Measurements from ENCODE around the gene GPR180.

Gene GPR180

GRCh38 chr13:94607056-94607455 lies 5.4 kb downstream of the GPR180 start:
- no peak overlapping the region for H3K27ac ChIP-seq
- H3K36me3 ChIP-seq (ENCODE audit: insufficient read depth, low read length) = peaks cover 52% of the 10 kb centered on the region
- no peak for TF ChIP-seq POLR2AphosphoS5 (IDR thresholded peaks at IDR 0.05; ENCODE audit: borderline replicate concordance, low read depth, low read length)
- no peak for TF ChIP-seq EZH2 (IDR thresholded peaks at IDR 0.05)
- no peak for TF ChIP-seq FOXP2 (optimal IDR thresholded peaks at IDR 0.05; ENCODE audit: control extremely low read depth, extremely low read length, insufficient read depth)
- H3K4me3 ChIP-seq = no peak overlapping the region
- no peaks in the 10 kb centered on the region for H3K9me3 ChIP-seq (ENCODE audit: low read depth, low read length)
- no peak overlapping the region for H3K9ac ChIP-seq (ENCODE audit: insufficient read length)
- DNase-seq (ENCODE audit: low read depth, low spot score) = no peak

- Histone ChIP-seq H3K27ac (no peak overlapping the region), H3K9me3 (ENCODE audit: low read depth, low read length) (no peaks in the 10 kb centered on the region), H3K4me3 (no peak overlapping the region), H3K9ac (ENCODE audit: insufficient read length) (no peak overlapping the region), H3K36me3 (ENCODE audit: insufficient read depth, low read length) (peaks cover 60% of the 10 kb centered on the region)
- no peak for DNase-seq (ENCODE audit: low read depth, low spot score)
- TF ChIP-seq FOXP2 (optimal IDR thresholded peaks at IDR 0.05; ENCODE audit: control extremely low read depth, extremely low read length, insufficient read depth) (no peak), EZH2 (IDR thresholded peaks at IDR 0.05) (no peak), POLR2AphosphoS5 (IDR thresholded peaks at IDR 0.05; ENCODE audit: borderline replicate concordance, low read depth, low read length) (no peak)
These were observed 6.3 kb downstream of the GPR180 start for GRCh38 chr13:94607939-94608338.

- no peak for DNase-seq (ENCODE audit: low read depth, low spot score)
- Histone ChIP-seq H3K9me3 (ENCODE audit: low read depth, low read length) (no peaks in the 10 kb centered on the region), H3K27ac (no peak overlapping the region), H3K9ac (ENCODE audit: insufficient read length) (no peak overlapping the region), H3K36me3 (ENCODE audit: insufficient read depth, low read length) (peaks cover 65% of the 10 kb centered on the region), H3K4me3 (no peak overlapping the region)
- TF ChIP-seq EZH2 (IDR thresholded peaks at IDR 0.05) (no peak), FOXP2 (optimal IDR thresholded peaks at IDR 0.05; ENCODE audit: control extremely low read depth, extremely low read length, insufficient read depth) (no peak), POLR2AphosphoS5 (IDR thresholded peaks at IDR 0.05; ENCODE audit: borderline replicate concordance, low read depth, low read length) (no peak)
These were observed 6.9 kb downstream of the GPR180 start for GRCh38 chr13:94608586-94608985.

GRCh38 chr13:94609196-94609595 lies 7.5 kb downstream of the GPR180 start:
- H3K9me3 ChIP-seq (ENCODE audit: low read depth, low read length) = no peaks in the 10 kb centered on the region
- H3K4me3 ChIP-seq = no peak overlapping the region
- no peak for DNase-seq (ENCODE audit: low read depth, low spot score)
- TF ChIP-seq EZH2 (IDR thresholded peaks at IDR 0.05) (no peak), POLR2AphosphoS5 (IDR thresholded peaks at IDR 0.05; ENCODE audit: borderline replicate concordance, low read depth, low read length) (no peak), FOXP2 (optimal IDR thresholded peaks at IDR 0.05; ENCODE audit: control extremely low read depth, extremely low read length, insufficient read depth) (no peak)
- H3K9ac ChIP-seq (ENCODE audit: insufficient read length) = no peak overlapping the region
- peaks cover 69% of the 10 kb centered on the region for H3K36me3 ChIP-seq (ENCODE audit: insufficient read depth, low read length)
- no peak overlapping the region for H3K27ac ChIP-seq

- TF ChIP-seq EZH2 (IDR thresholded peaks at IDR 0.05) = no peak
- TF ChIP-seq FOXP2 (optimal IDR thresholded peaks at IDR 0.05; ENCODE audit: control extremely low read depth, extremely low read length, insufficient read depth) = no peak
- no peak for TF ChIP-seq POLR2AphosphoS5 (IDR thresholded peaks at IDR 0.05; ENCODE audit: borderline replicate concordance, low read depth, low read length)
These were observed 8.8 kb downstream of the GPR180 start for GRCh38 chr13:94610475-94610874.

GRCh38 chr13:94612050-94612449 lies 10.4 kb downstream of the GPR180 start:
- no peak overlapping the region for H3K27ac ChIP-seq
- no peak overlapping the region for H3K9ac ChIP-seq (ENCODE audit: insufficient read length)
- no peak for DNase-seq (ENCODE audit: low read depth, low spot score)
- no peak for TF ChIP-seq EZH2 (IDR thresholded peaks at IDR 0.05)
- no peak for TF ChIP-seq FOXP2 (optimal IDR thresholded peaks at IDR 0.05; ENCODE audit: control extremely low read depth, extremely low read length, insufficient read depth)
- no peak for TF ChIP-seq POLR2AphosphoS5 (IDR thresholded peaks at IDR 0.05; ENCODE audit: borderline replicate concordance, low read depth, low read length)
- peaks cover 54% of the 10 kb centered on the region for H3K36me3 ChIP-seq (ENCODE audit: insufficient read depth, low read length)
- no peak overlapping the region for H3K4me3 ChIP-seq
- no peaks in the 10 kb centered on the region for H3K9me3 ChIP-seq (ENCODE audit: low read depth, low read length)

More at GRCh38 chr13:94610475-94610874, 8.8 kb downstream of the GPR180 start:
- Histone ChIP-seq H3K36me3 (ENCODE audit: insufficient read depth, low read length) (peaks cover 70% of the 10 kb centered on the region), H3K4me3 (no peak overlapping the region), H3K9me3 (ENCODE audit: low read depth, low read length) (no peaks in the 10 kb centered on the region), H3K27ac (no peak overlapping the region), H3K9ac (ENCODE audit: insufficient read length) (no peak overlapping the region)
- DNase-seq (ENCODE audit: low read depth, low spot score) = no peak

- Histone ChIP-seq H3K36me3 (ENCODE audit: insufficient read depth, low read length) (peaks cover 50% of the 10 kb centered on the region), H3K4me3 (no peak overlapping the region)
These were observed 11.4 kb downstream of the GPR180 start for GRCh38 chr13:94613051-94613450.

GRCh38 chr13:94617389-94618000 lies 15.8 kb downstream of the GPR180 start:
- TF ChIP-seq POLR2AphosphoS5 (IDR thresholded peaks at IDR 0.05; ENCODE audit: borderline replicate concordance, low read depth, low read length) (no peak), FOXP2 (optimal IDR thresholded peaks at IDR 0.05; ENCODE audit: control extremely low read depth, extremely low read length, insufficient read depth) (no peak), EZH2 (IDR thresholded peaks at IDR 0.05) (no peak)
- Histone ChIP-seq H3K9ac (ENCODE audit: insufficient read length) (no peak overlapping the region), H3K4me3 (no peak overlapping the region), H3K36me3 (ENCODE audit: insufficient read depth, low read length) (peaks cover 55% of the 10 kb centered on the region), H3K9me3 (ENCODE audit: low read depth, low read length) (no peaks in the 10 kb centered on the region), H3K27ac (no peak overlapping the region)
- DNase-seq (ENCODE audit: low read depth, low spot score) = no peak

More at GRCh38 chr13:94613051-94613450, 11.4 kb downstream of the GPR180 start:
- no peaks in the 10 kb centered on the region for H3K9me3 ChIP-seq (ENCODE audit: low read depth, low read length)
- no peak overlapping the region for H3K9ac ChIP-seq (ENCODE audit: insufficient read length)
- no peak for DNase-seq (ENCODE audit: low read depth, low spot score)
- TF ChIP-seq FOXP2 (optimal IDR thresholded peaks at IDR 0.05; ENCODE audit: control extremely low read depth, extremely low read length, insufficient read depth) = no peak
- no peak for TF ChIP-seq EZH2 (IDR thresholded peaks at IDR 0.05)
- TF ChIP-seq POLR2AphosphoS5 (IDR thresholded peaks at IDR 0.05; ENCODE audit: borderline replicate concordance, low read depth, low read length) = no peak
- H3K27ac ChIP-seq = no peak overlapping the region
